HG02943 (cell line): ENCODE results near the gene RAB34.
"Not testable (repeated sequence)": the region's sequence is repeated elsewhere in the genome, so short reads cannot be mapped to it uniquely, and the experiment has no call there.

Experiments
- ATAC-seq: cut with Tn5 transposase; IDR thresholded peaks from one replicate; pipeline ENCODE4 v1.9.1; 2021; ENCODE audit warnings: mild to moderate bottlenecking, low read depth, moderate library complexity; ENCODE audit not compliant: unreplicated experiment

Gene RAB34

GRCh38 chr17:28746611-28747050, 29.0 kb upstream of the RAB34 start:
- no peak for ATAC-seq

- ATAC-seq: no peak
These were observed 28.2 kb upstream of the RAB34 start for GRCh38 chr17:28745786-28746411.

GRCh38 chr17:28744972-28745785, 27.5 kb upstream of the RAB34 start:
- no peak for ATAC-seq

GRCh38 chr17:28744104-28744971, 26.7 kb upstream of the RAB34 start:
- no peak for ATAC-seq

- peak; percentile 47 for ATAC-seq
These were observed 25.8 kb upstream of the RAB34 start, which contains the start of gene TRAF4 for GRCh38 chr17:28743243-28744103. Gene TRAF4, plus strand, starts transcription at chr17:28744011. Its CDS starts 102 bp downstream, at chr17:28744113.

GRCh38 chr17:28741358-28742349, 24.0 kb upstream of the RAB34 start:
- ATAC-seq: no peak

- no peak for ATAC-seq
These were observed 23.0 kb upstream of the RAB34 start for GRCh38 chr17:28740406-28741357.

GRCh38 chr17:28738680-28739384, 21.2 kb upstream of the RAB34 start:
- no peak for ATAC-seq

- no peak for ATAC-seq
These were observed 20.4 kb upstream of the RAB34 start for GRCh38 chr17:28737770-28738679.

- no peak for ATAC-seq
These were observed 19.6 kb upstream of the RAB34 start for GRCh38 chr17:28737316-28737715.

- not testable (repeated sequence) for ATAC-seq
These were observed 18.5 kb upstream of the RAB34 start for GRCh38 chr17:28735913-28736769.

- ATAC-seq: no peak
These were observed 17.6 kb upstream of the RAB34 start for GRCh38 chr17:28735242-28735722.

- ATAC-seq: no peak
These were observed 17.1 kb upstream of the RAB34 start for GRCh38 chr17:28734712-28735241.

- ATAC-seq: no peak
These were observed 15.7 kb upstream of the RAB34 start for GRCh38 chr17:28733346-28733745.

- no peak for ATAC-seq
These were observed 12.3 kb upstream of the RAB34 start for GRCh38 chr17:28729950-28730330.
